Posterior cingulate gyrus (tissue), 11 donors: ENCODE data around the gene POLA1.

ENCODE experiments used
- DNase-seq, 10 donors: peaks; one replicate each; pipeline versions ENCODE4 v3.0.0 to v3.0.0-alpha.2; 2020 to 2021; ENCODE audit warnings: mixed read lengths in 3 of 10
- intact Hi-C: fragments of 100-400 bp; cut with DNase I; formaldehyde crosslinking; loops from one replicate; pipeline ENCODE4 v1.15.1; 2023

Gene POLA1

GRCh38 chrX:25019707-25020390 lies 326.1 kb downstream of the POLA1 start:
- no peak for DNase-seq
- intact Hi-C loops: no loop called here

GRCh38 chrX:25020391-25020904 lies 326.7 kb downstream of the POLA1 start:
- intact Hi-C loops: no loop called here
- DNase-seq: no peak

GRCh38 chrX:25020905-25021449 lies 327.3 kb downstream of the POLA1 start:
- peak in 1 of 10 donors; percentile 76 for DNase-seq
- intact Hi-C loops: no loop called here

- DNase-seq: peak in 1 of 10 donors; percentile 77
- intact Hi-C loops: no loop called here
Observed at GRCh38 chrX:25022499-25023325, 329.0 kb downstream of the POLA1 start.

GRCh38 chrX:25023908-25024307 lies 330.2 kb downstream of the POLA1 start:
- intact Hi-C loops: no loop called here
- no peak for DNase-seq

GRCh38 chrX:25025615-25026014 lies 331.9 kb downstream of the POLA1 start:
- intact Hi-C loops: no loop called here
- DNase-seq: no peak

GRCh38 chrX:25026576-25026975 lies 332.9 kb downstream of the POLA1 start:
- intact Hi-C loops: no loop called here
- DNase-seq: no peak

- DNase-seq: no peak
- intact Hi-C loops: no loop called here
Observed at GRCh38 chrX:25028726-25029125, 335.0 kb downstream of the POLA1 start.

GRCh38 chrX:25029288-25029825 lies 335.6 kb downstream of the POLA1 start:
- intact Hi-C loops: no loop called here
- peak in 1 of 10 donors; percentile 84 for DNase-seq

GRCh38 chrX:25034889-25035288 lies 341.2 kb downstream of the POLA1 start:
- DNase-seq: no peak
- intact Hi-C loops: loop anchor here (10.0 kb wide), 1 partner anchor 110 kb away; no protein-coding TSS in a partner anchor

- no peak for DNase-seq
- intact Hi-C loops: loop anchor here (10.0 kb wide), 1 partner anchor 106 kb away; no protein-coding TSS in a partner anchor
Observed at GRCh38 chrX:25039036-25039435, 345.3 kb downstream of the POLA1 start.

GRCh38 chrX:25043192-25043591 lies 349.5 kb downstream of the POLA1 start:
- intact Hi-C loops: no loop called here
- no peak for DNase-seq
